ENCODE measurements around the gene CDH11.

The CDH11 gene

DNA sequence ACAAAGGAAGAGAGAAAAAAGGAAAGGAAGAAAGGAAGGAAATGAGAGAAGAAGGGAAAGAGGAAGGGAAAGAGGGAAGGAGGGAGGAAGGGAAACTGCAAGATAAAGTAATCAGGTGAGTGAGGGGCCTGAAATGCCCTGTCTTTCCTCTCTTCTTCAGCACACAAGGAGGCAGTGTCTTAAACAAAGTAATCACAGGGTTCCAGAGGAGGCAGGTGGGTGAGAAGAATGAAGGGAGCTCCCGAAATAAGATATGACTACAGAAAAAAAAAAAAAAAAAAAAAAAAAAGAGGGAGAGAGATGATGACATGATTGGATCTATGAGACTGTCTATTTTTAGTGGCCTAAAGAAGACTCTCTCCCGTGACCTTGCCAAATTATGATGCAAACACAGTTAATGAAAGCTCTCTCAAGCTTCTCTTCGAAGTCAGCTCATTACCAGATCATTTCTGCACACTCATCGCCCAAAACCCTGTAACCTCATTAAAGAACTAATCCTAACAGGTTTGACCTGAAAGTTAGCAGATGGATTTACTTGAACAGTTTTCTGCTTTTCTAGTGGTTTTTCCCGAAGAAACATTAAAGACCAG is 53.6 kb downstream of the CDH11 start:
- DNase-seq = no peak

DNA sequence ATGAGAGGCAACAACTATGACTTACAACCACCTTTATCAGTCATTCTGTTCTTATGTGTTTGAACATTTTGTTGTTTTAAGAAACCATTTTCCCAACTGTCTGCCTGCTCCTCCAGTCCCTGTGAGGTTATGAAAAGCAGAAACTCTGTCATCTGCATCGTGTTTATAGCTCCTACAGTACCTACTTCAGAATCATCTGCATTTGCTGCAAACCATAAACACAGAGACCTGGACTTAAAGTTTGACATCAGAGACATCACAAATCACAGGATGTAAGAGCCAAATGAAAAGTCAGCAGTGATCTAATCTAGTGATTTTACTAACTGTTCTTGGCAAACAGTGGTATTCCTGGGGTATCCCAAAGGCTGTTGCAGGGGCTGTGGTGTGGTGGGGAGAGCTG is 55.2 kb downstream of the CDH11 start:
- DNase-seq = no peak

DNA sequence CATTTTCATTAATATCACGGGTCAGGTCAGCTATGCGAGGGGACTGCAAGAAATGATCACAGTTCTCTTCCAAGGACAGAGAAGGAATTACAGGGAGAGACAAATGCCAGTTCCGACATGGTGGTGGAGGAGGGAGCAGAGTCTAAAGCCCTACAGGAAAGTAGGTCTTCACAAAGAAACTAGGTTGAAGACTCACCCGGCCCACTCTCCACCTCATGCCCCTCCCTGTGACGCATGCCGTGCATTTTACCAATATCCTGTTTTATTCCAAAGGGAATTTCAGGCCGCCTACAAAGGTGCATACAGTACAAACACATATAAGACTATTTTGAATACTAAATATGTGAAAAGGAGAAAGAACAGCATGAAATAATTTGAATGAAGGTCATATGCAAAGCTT is 56.8 kb downstream of the CDH11 start:
- no peak for DNase-seq

DNA sequence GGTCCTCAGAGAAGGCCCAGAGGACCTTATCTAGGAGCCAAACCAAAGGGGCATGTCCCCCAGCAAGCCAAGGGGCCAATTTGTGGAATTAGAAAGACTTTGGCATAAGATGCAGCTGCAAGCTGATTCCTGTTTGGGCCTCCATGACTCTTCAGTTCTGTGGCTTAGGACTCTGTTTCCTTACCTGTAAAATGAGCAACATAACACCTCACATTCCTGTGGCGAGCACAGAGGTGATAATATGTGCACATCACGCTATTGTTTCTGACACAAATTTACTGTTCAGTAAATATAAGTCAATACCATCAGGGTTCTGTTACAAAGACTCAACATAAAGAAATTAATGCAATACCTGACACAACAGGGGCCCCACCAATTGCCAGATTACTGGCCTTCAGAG is 57.7 kb downstream of the CDH11 start:
- DNase-seq = no peak

DNA sequence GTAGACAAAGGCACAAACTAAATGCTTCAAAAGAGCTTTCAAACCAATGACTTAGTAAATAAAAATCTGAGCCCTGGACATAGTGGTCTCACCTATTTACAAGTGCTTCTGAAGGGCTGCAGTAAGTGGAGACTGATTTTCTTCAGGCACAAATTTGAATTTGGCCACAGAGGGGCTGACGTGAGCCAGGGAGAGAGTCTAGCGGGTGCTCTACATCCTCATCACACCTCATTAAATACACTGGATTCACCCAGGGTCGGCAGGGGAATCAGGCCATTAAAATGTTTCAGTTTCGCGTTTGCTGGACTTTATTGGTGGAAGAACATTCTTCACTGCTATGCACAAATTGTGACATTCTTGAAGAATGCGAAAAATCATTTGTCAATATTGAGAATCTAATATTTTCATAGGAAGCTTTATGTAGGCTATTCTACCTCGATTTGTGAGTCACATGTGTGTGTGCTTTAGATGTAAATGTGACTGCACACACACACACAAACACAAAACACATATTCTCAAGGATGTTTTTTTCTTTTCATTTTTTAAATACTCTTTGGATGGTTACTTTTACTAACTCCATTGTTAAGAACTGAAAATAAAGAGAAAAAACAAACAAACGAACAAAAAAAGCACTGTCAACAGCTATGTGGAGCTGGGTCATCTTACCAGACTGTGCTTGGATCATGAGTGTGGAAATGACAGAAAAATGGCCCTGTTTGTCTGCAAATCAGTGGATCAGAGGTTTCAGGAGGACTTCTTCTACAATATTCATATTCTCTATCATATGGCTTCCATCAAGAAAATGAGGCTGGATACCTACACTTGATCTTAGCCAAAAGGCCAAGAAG is 58.9 kb downstream of the CDH11 start:
- DNase-seq = no peak

DNA sequence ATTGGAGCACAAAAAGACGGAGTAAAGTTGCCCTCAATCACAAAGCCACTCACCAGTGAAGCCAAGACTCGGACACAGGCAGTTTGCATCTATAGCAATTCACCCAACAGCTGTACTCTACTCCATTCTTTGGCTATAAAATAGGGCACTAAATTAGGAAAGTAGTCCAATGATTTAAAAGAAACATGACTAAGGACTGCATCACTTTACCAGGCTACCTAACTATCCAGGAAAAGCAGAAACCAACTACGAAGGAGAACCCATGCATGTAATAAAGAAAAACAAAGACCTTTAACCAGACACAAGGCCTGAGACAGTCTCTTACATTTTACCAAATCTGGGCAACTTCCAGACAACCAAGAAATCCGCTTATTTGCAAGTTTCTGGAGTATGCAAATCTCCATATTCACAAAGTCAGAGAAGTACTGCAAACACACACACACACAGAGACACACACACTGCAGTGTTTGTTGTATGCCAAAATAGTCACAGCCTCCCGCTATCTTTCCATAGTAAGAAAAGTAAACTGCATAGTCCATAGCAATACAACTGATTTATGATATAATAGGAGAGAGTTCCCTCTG is 59.8 kb downstream of the CDH11 start:
- no peak for DNase-seq

DNA sequence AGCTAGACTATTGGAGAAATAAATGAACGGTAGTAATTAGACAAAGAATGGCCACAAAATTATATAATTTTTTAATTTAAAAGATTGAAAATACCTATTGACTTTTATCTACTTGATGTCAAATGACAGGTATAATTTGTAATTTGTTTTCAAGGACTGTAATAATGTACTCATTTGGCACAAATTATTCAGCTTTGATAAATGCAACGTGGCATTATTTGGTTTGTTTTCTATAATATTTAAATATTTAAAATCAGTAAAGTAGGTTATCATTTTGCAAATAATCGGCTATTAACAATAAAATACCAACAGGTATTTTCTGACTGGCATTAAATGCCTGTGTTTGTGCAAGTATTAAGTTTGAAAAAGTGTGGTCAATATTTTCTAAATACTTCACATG is 60.6 kb downstream of the CDH11 start:
- no peak for DNase-seq

DNA sequence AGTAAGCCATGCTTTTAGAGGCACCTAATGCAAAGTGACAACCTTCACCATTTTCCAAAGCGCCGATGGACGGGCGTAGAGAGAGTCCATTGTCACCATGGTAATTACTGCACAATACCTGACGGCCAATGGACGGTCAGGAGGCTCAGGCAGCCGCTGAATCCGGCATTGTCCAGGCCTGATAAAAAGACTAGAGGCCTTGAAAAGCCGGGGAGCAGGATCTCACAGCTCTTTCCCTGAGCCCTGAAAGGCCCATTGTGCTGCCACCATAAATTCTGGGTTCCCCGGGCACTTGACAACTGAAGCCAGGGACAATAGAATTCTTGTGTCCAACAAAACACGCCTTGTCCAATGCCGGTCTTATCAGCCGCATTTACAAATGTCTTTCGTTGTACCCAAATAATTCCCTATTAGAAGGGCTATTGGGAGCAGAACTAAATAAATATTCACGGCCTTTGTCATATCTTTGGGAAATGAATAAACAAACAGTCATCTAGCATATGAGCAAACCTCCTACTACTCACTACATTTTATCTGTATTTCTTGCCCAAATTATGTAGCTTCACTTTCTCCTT is 62.4 kb downstream of the CDH11 start:
- no peak for DNase-seq

DNA sequence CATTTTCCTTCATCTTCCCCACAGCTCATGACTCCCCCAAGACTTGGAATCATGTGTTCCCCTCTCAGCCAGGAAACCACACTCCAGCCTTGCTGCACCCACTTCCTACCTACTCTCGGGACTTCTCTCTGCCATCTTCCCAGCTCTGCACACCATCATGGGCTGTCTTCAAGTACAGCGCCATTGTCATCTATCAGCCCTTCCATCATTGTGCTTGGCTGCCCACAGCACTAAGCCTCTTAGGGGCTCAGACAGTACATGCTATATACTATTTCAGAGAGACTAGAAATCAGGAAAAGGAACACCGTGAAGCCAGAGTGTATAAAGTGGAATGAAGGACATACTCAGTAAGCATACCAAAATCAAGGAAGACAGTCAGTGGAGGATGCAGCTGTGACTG is 64.7 kb downstream of the CDH11 start:
- DNase-seq = no peak

DNA sequence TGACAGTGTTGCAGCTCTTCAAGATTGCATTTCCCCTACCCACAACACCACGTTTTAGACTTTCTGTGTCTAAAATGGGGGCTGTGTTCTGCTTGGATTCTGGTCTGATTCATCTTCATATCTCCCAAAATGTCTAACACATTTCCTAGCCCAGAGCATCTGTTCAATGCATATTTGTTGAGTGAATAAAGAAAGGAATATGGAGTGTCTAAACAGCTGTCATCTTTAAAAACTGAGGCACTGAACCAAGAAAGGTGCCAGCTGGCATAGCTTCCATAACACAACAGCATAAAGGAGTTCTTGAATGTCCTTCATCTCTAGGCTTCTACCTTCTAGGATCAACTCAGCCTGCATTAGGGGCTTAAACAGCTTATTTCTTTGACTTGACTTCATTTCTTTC is 67.4 kb downstream of the CDH11 start:
- no peak for DNase-seq

DNA sequence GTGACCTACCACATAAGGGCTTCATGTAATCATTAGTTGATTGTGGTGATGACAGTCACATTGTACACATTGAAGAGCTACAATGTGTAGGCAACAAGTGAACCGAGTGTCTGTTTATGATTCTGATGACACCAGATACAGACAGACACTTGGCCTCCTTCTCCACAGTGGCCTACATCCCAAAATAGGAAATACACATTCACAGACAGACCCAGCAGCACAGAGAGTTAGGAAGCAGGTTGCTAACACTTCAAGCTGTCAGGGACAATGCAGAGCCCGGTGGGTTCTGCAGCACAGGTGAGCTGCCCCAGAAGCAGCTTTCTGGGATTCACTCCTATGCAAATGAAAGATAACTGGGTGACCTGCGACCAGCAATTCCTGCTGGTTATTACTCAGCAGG is 72.2 kb downstream of the CDH11 start:
- no peak for DNase-seq

DNA sequence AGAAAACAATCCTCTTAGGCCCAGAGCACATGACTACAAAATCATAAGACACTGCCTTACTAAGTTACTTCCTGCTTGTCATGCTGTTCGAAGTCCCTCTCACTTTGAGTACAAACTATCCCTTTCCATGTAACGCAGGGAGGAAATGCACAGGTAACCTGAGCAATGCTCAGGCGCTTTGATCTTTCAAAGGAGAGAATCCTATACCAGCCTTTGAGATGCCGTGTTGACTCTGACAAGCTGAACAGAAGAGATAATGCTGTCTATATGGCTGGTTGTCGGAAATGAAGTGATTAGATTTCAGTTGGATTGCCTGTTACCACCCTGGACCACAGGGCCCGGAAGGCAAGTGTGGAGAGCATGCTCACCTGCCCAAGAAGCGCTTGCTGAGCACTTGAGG is 75.9 kb downstream of the CDH11 start:
- no peak for DNase-seq

DNA sequence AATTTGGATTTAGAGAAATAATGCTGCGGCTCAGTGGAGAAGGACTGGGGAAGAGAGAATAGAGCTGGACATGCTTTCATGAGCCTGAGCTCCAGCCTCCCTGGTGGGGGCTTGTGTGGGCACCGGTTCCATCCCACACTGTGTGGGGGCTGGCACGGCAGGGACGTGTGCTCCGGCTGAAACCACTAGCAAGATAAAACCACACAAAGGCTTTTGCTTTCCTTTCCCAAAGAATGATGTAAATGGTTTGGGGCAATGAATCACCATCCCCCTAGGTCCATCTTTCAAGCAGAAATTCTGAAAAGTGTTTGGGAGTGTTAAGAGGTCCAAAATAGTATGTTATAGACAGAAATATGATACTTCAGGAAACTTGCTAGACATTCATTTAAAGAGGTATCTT is 77.0 kb downstream of the CDH11 start:
- DNase-seq = no peak

DNA sequence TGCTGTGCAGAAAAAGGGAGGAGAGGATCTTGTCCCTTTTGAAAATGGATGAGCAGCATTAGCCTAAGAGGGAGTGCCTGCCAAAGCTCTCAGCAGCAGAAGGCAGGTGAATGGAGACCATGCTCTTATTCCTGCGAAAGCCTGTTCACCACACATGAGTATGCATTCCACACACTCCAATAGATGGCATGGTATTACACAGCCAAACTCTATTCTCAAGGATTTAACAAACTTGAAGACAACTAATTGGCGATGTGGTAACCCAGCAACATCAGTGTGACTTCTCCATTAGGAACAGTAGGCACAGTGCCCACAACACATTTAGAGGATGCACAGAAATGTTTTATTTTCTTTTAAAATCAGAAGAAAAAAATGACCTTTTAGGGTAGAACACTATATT is 77.8 kb downstream of the CDH11 start:
- DNase-seq = no peak

DNA sequence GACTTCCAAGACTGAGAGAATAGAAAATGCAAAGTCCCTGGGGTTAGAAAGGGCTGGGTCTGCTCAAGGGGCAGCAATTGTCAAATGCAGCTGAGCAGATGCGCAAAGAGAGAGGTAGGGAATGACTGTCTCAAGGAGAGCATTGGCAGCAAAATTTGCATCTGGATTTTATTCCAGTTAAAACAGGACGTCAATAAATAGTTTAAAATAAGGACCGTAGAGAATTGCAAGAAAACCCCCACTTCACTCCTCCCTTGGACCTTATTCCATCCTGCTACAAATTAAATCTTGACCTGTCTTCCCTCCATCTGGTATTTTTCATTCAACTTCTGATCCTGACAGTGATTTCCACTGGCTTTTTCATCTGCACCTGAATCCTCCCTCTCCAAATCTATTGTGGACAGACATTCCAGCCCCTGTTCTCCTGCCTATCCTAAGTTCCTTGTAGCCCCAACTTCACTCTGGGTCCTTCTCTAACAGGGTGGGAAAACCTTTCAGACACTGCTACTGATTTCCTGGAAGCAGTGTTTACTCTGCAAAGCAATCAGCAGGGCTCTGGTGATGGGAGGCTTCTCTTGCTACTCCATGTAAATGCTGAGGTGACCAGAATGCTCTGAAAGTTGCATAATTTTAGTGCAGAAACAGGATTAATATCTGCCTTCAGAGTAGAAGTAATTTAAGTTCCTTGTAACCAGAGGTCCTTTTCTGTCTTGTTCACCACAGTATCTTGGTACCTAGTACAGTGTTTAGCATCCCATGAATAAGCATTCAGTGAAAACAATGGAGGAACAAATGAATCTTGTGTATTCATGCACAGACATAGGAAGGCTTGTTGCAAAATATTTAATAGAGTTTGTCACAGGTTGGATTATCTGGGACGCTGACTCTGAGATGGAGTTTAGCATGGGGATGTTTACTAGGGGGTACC is 79.2 kb downstream of the CDH11 start:
- no peak for DNase-seq

DNA sequence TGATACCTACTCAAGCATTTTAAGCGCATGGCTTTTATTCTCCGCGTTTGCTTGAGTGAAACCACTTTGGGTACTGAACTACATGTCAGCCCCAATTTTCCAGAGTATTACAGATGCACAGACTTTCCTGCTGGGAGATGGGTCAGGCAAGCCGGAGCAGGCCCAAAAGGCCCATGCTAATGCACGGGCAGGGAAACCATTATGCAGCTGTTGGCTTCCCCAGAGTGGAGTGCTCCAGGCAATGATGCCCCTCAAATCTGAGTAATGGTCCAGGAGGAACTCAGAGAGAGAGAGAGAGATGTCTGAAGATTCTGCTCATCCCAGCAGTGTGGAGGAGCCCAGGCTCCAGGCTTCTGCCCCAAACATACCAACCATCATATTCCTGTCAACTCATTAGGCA is 80.2 kb downstream of the CDH11 start:
- no peak for DNase-seq

DNA sequence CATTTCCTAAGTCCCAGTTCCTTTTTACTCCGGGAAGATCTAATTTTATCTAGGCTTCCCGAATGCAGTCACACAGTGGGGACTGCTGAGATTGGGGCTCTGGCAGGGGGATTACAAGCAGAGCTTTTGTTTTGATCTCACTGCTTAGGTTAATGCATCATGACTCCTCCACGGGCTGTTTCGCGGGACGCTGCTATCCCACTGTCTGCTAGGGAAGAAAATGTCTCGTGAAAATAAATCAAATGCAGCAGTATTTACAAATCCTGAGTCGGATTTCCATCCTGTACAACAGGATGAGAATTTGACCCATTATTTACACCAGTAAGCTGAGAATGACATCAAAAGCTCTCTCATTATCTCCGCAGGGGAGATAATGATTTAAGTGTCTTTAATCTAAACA is 83.8 kb downstream of the CDH11 start:
- DNase-seq = no peak

DNA sequence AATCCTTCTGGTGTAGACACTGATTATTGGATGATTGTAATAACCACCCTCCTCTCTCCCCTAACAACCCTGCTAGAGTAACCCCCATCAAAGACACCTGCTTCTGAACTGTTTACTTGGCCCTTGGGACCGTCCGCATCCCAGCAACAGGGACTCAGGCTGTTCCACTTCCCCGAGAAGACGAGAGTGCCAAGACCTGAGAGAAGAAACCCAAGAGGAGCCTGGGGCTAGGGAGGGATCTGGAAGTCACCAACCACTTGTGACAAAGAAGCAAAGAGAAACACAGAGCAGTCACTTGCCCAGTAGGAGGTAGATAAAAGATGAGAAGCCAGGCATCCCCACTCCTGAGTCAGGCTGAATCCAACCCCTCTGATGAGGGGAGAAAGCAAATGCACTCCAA is 84.3 kb downstream of the CDH11 start:
- no peak for DNase-seq

DNA sequence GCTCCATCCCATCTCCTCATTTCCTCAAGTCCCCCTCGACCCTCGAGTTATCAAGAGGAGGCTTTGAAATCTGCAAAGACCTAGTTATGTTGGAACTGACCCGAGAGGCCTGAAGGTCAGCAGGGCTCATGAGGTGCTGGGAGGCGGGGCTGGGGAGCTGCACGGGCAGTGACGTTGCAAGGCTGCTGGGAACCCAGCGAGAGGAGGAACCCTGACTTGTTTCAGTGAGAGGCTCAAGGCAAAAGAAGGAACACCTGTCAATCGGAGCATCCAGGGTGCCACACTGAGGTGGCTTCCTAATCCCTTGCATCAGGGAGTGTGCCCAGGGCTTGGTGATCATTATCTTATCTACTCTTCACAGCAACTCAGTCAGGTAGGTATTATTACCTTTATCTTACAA is 86.9 kb downstream of the CDH11 start:
- no peak for DNase-seq

DNA sequence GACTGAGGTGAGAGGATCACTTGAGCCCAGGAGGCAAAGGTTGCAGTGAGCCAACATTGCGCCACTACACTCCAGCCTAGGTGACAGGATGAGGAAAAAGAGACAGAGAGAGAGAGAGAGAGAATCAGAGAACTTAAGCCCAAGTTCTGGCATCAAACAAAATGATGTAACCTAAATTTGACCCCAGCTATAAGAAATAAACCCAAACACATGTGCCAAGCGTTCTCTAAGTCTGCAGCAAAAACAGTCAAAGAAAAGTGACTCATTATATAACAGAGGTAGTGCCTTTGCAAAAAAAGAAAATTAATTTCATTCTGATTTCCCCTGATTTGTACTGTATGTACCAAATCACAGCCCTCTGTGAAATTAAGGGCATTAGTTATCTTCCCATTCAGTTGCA is 89.5 kb downstream of the CDH11 start:
- DNase-seq = no peak

DNA sequence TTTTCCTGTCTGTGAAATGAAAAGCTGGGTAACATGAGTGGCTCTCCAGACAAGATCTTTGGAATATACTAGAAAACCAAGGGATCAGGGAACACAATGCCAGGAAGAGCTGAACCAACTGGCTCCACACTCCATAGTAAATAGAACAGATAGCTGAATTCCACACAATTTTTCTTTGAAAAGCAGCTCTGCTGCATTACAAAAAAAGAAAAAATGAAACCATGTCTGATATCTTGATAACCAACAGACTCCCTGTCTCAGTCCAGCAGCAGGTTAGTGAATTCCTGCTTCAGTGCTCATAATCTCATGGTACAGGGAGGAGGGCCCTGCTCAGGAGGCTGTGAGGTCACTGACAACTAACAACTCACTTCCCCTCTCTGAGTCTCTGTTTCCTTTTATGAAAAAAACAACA is 97.1 kb downstream of the CDH11 start:
- no peak for DNase-seq

DNA sequence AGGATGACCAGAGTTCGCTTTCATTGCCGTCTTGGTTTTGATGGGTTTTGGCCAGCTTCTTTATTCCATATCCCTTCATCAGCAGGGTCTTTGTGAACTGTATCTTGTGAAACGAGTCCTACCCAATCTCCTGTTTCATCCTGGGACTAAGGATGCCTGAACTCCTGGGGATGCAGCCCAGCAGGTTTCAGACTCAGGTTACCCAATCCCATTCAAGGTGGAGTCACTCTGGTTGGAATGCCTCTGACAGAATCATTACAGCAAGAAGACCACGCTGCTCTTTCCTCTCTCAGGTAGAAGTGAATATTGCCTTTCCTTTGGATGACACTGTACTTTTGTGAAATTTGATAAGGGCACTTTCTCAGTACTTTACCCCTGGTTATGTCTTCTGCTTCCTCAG is 98.1 kb downstream of the CDH11 start:
- DNase-seq = no peak
